Body of pancreas (tissue), 4 donors: Measurements from ENCODE around the gene AGBL4. TPM values are rescaled to one million over a fixed set of nuclear protein-coding genes. Genes with fewer than 3 reads are reported as not detected.

Experiments
- ATAC-seq: fragments of 150-250 bp; one replicate; pipeline ENCODE4 v1.9.1; 2016
- DNase-seq, 4 donors: peaks; one replicate each; pipeline ENCODE4 v3.0.0-alpha.2; 2019
- H3K27ac ChIP-seq, 4 donors: fragments of 200-600 bp; sonication (generic); 1 replicate in 3 of 4; 2 replicates in 1 of 4; pipeline versions ENCODE4 v1.5.1 to v1.6.1; 2016 to 2019; ENCODE audit warnings: mild to moderate bottlenecking in 1 of 4, mixed read lengths in 1 of 4, moderate library complexity in 1 of 4
- H3K27me3 ChIP-seq, 2 donors: fragments of 200-600 bp; sonication (generic); one replicate each; pipeline ENCODE4 v1.6.0; 2016; ENCODE audit warnings: mild to moderate bottlenecking in 1 of 2
- H3K36me3 ChIP-seq, 2 donors: fragments of 200-600 bp; sonication (generic); replicated peaks in 1 of 2; 2 replicates each; pipeline ENCODE4 v1.5.1; 2016; ENCODE audit warnings: low read depth in 2 of 2; ENCODE audit not compliant: insufficient read depth in 1 of 2
- H3K4me1 ChIP-seq: fragments of 200-600 bp; sonication (generic); one replicate; pipeline ENCODE4 v1.6.0; 2016
- H3K4me3 ChIP-seq, 2 donors: fragments of 200-600 bp; sonication (generic); 1 replicate in 1 of 2; 2 replicates in 1 of 2; pipeline ENCODE4 v1.5.1; 2016 to 2019
- H3K9me3 ChIP-seq, 3 donors: fragments of 200-600 bp; sonication (generic); 1 replicate in 2 of 3; 2 replicates in 1 of 3; pipeline ENCODE4 v1.5.1; 2016
- POLR2A ChIP-seq, 3 donors: fragments of 450-650 bp; IDR thresholded peaks; one replicate each; pipeline ENCODE4 v1.6.1; 2016; ENCODE audit warnings: antibody characterized with exemption in 3 of 3, mild to moderate bottlenecking in 2 of 3
- WGBS, 2 donors: methylation state at CpG; one replicate each; pipeline ENCODE4 v1.1.5; 2017; 5-methylcytosine and 5-hydroxymethylcytosine counted together
- intact Hi-C: fragments of 100-400 bp; cut with DNase I; formaldehyde crosslinking; loops from one replicate; pipeline ENCODE4 v1.15.1; 2023
- total RNA-seq, 2 donors: library from RNA; depleted of rRNA; stranded (reverse); fragments of >200 nt; gene quantifications; one replicate each; pipeline ENCODE4 v1.1.0, GENCODE V29; 2016
- TF ChIP-seq, protein P1 (sequence below), 7 experiments: fragments of 450-650 bp in 4 of 7; fragments of 200-600 bp in 3 of 7; sonication (generic) in 3 of 7; IDR thresholded peaks; one replicate each; pipeline ENCODE4 v1.5.1; 2016 to 2019; ENCODE audit warnings: antibody characterized with exemption in 7 of 7

Gene AGBL4
- total RNA-seq, 2 donors from 2014 or later, result 0.33 to 0.78 TPM

DNA sequence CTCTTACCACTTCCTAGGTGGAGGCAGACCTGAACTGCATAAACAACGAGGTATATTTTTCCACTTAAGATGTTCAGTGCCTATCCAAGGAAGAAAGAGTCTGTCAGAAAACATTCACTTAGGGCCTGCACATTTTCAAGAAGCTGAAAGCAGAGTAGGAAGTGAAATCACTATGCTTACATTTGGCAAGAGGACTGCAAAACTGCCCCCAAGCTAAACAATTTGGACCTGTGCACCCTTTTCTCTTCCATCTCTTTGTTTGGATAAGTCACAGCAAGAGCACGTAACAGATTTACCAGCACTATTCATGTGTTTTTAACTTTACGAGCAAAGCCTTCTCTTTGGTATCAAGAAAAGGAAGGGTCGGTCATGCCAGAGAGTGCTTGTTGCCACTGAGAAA is 1233.9 kb downstream of the AGBL4 start:
- intact Hi-C loops, result no loop called here
- H3K27ac ChIP-seq, result no peak overlapping the region
- 85 to 86% methylated on average over 4 of the region's 4 CpGs for WGBS, 2 donors

DNA sequence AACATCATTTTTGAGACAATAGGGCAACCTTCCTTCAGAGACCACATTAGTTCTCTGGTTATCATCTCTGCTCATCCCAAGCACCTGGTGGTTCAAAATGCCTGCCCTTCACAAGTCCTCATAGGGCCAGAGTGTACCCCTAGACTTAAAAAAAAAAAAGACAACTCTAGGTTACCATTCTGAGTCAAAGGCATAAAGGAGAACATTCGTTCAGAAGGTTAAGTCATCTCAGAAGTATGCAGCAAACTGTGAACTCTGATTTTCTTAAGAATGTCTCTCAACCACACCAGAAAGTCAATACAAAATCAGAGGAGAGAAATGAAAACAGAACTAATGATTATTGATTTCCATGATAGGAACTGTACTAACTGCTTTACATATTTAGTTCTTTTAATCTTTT is 1237.9 kb downstream of the AGBL4 start:
- no peak overlapping the region for H3K27ac ChIP-seq
- H3K27me3 ChIP-seq, result no peaks in the 10 kb centered on the region
- no peaks in the 10 kb centered on the region for H3K4me1 ChIP-seq
- H3K4me3 ChIP-seq, result no peak overlapping the region
- WGBS, 2 donors, result 79 to 82% methylated on average over 1 of the region's 1 CpG
- TF ChIP-seq, protein P1, sequence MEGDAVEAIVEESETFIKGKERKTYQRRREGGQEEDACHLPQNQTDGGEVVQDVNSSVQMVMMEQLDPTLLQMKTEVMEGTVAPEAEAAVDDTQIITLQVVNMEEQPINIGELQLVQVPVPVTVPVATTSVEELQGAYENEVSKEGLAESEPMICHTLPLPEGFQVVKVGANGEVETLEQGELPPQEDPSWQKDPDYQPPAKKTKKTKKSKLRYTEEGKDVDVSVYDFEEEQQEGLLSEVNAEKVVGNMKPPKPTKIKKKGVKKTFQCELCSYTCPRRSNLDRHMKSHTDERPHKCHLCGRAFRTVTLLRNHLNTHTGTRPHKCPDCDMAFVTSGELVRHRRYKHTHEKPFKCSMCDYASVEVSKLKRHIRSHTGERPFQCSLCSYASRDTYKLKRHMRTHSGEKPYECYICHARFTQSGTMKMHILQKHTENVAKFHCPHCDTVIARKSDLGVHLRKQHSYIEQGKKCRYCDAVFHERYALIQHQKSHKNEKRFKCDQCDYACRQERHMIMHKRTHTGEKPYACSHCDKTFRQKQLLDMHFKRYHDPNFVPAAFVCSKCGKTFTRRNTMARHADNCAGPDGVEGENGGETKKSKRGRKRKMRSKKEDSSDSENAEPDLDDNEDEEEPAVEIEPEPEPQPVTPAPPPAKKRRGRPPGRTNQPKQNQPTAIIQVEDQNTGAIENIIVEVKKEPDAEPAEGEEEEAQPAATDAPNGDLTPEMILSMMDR (IDR thresholded peaks at IDR 0.05), result no peak
- DNase-seq, result no peak
- no peaks in the 10 kb centered on the region for H3K9me3 ChIP-seq
- no peaks in the 10 kb centered on the region for H3K36me3 ChIP-seq
- ATAC-seq, result no peak
- intact Hi-C loops, result no loop called here

More for the DNA sequence above, 1233.9 kb downstream of the AGBL4 start:
- no peaks in the 10 kb centered on the region for H3K4me1 ChIP-seq
- H3K4me3 ChIP-seq, result no peak overlapping the region
- no peaks in the 10 kb centered on the region for H3K36me3 ChIP-seq
- H3K27me3 ChIP-seq, result no peaks in the 10 kb centered on the region
- ATAC-seq, result no peak
- TF ChIP-seq, protein P1 (IDR thresholded peaks at IDR 0.05), result no peak
- TF ChIP-seq POLR2A (IDR thresholded peaks at IDR 0.05), result no peak
- no peak for DNase-seq
- no peaks in the 10 kb centered on the region for H3K9me3 ChIP-seq

DNA sequence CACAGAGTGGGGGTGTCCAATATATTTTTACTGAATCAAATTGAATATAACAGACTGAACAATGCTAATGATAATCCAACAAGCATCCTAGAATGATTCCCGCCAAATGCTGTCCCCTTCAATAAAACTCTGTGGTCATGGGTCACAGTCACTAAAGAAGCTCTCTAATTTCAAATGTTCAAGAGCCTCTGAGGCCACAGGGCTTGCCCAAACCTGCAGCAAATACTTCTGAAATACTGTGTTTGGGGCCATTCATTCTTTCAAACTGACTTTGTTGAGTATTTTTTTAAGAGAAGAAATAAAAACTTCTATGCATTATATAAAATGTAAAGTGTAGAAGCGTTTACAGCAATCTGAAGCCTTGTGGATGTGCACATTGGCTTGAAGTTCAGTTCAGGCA is 1239.5 kb downstream of the AGBL4 start:
- H3K36me3 ChIP-seq, result no peaks in the 10 kb centered on the region
- H3K9me3 ChIP-seq, result no peaks in the 10 kb centered on the region
- H3K27ac ChIP-seq, result no peak overlapping the region
- no peak overlapping the region for H3K4me3 ChIP-seq
- DNase-seq, result no peak
- no peaks in the 10 kb centered on the region for H3K27me3 ChIP-seq
- intact Hi-C loops, result no loop called here
- TF ChIP-seq, protein P1 (IDR thresholded peaks at IDR 0.05), result no peak
- no peak for TF ChIP-seq POLR2A (IDR thresholded peaks at IDR 0.05)
- H3K4me1 ChIP-seq, result no peaks in the 10 kb centered on the region
- ATAC-seq, result no peak
- WGBS, 2 donors, result 73 to 91% methylated on average over 2 of the region's 2 CpGs

DNA sequence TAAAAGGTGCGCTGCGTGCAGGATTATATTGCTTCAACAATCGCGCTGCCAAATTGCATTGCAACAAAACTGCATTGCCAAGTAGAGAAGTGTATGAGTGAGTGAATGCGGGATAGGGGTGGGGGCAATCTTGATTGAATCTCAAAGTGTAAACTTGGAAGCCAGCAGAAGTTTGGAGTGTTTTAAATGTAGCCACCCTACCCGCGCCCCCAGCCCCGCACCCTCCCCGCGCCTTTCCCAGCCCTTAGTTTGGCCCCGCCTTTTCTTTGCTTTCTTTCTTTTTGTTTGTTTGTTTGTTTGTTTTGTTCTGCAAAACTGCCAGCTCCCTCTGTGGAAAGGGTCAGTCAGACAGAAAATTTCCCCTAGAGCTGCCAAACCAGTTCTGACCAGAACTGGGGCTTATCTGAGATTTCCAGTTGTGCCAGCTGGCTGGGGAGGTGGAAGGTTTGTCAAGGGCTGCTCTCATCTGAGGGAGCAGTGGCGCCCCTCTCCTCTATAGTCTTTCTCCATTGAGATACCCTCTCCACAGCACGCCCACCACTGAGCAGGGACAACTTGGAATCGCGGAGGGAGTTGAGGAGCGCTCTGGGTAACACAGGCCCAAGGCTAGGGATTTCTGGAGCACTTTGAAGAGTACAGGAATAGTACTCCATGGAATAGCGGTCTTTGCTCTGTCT is 1246.4 kb downstream of the AGBL4 start:
- DNase-seq (peak; percentile 30 to 63 (median 46)), ATAC-seq (peak; percentile 55)
- Histone ChIP-seq H3K4me3 (peak overlapping the region; percentile 66 to 86), H3K4me1 (peaks cover 20% of the 10 kb centered on the region), H3K9me3 (no peaks in the 10 kb centered on the region), H3K27ac (peak overlapping the region in 3 of 4 donors; percentile 67 to 82 (median 73)), H3K27me3 (no peaks in the 10 kb centered on the region), H3K36me3 (no peaks in the 10 kb centered on the region)
- no peak for TF ChIP-seq POLR2A (IDR thresholded peaks at IDR 0.05)
- TF ChIP-seq, protein P1 (IDR thresholded peaks at IDR 0.05), result no peak
- intact Hi-C loops, result no loop called here
- WGBS, 2 donors, result 3 to 10% methylated on average over 17 of the region's 17 CpGs
